ENCODE data around the gene FNIP1. TPM values are rescaled to one million over a fixed set of nuclear protein-coding genes. Genes with fewer than 3 reads are reported as not detected.

Gene FNIP1
- total RNA-seq, 2 donors from 2014 or later: 44.1 to 49.5 TPM

- intact Hi-C loops (cut with DNase I): no loop called here
These were observed 111.2 kb downstream of the FNIP1 start for GRCh38 chr5:131685516-131686171.

GRCh38 chr5:131684595-131684994 is 112.2 kb downstream of the FNIP1 start:
- peak overlapping the region; percentile 48 to 60 for H3K27ac ChIP-seq
- intact Hi-C loops (cut with DNase I): no loop called here
- no peaks in the 10 kb centered on the region for H3K9me3 ChIP-seq
- H3K4me3 ChIP-seq: no peak overlapping the region
- TF ChIP-seq POLR2AphosphoS5 (IDR thresholded peaks at IDR 0.05) (peak; percentile 57), POLR2A (IDR thresholded peaks at IDR 0.05) (no peak)
- TF ChIP-seq, protein P1, sequence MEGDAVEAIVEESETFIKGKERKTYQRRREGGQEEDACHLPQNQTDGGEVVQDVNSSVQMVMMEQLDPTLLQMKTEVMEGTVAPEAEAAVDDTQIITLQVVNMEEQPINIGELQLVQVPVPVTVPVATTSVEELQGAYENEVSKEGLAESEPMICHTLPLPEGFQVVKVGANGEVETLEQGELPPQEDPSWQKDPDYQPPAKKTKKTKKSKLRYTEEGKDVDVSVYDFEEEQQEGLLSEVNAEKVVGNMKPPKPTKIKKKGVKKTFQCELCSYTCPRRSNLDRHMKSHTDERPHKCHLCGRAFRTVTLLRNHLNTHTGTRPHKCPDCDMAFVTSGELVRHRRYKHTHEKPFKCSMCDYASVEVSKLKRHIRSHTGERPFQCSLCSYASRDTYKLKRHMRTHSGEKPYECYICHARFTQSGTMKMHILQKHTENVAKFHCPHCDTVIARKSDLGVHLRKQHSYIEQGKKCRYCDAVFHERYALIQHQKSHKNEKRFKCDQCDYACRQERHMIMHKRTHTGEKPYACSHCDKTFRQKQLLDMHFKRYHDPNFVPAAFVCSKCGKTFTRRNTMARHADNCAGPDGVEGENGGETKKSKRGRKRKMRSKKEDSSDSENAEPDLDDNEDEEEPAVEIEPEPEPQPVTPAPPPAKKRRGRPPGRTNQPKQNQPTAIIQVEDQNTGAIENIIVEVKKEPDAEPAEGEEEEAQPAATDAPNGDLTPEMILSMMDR (IDR thresholded peaks at IDR 0.05): no peak
- H3K36me3 ChIP-seq: no peaks in the 10 kb centered on the region
- H3K27me3 ChIP-seq (replicated peaks; ENCODE audit: insufficient read depth): no peaks in the 10 kb centered on the region
- no peaks in the 10 kb centered on the region for H3K4me1 ChIP-seq (replicated peaks)
- DNase-seq (ENCODE audit: low spot score): no peak

More at GRCh38 chr5:131685516-131686171, 111.2 kb downstream of the FNIP1 start:
- 93% methylated on average over 7 of the region's 7 CpGs for WGBS
- Histone ChIP-seq H3K27ac (peak overlapping the region; percentile 48 to 60), H3K27me3 (replicated peaks; ENCODE audit: insufficient read depth) (no peaks in the 10 kb centered on the region), H3K4me1 (replicated peaks) (no peaks in the 10 kb centered on the region), H3K4me3 (no peak overlapping the region), H3K9me3 (no peaks in the 10 kb centered on the region), H3K36me3 (no peaks in the 10 kb centered on the region)
- no peak for DNase-seq (ENCODE audit: low spot score)
- TF ChIP-seq, protein P1 (IDR thresholded peaks at IDR 0.05): no peak
- TF ChIP-seq POLR2A (IDR thresholded peaks at IDR 0.05): no peak

- TF ChIP-seq, protein P1 (IDR thresholded peaks at IDR 0.05): no peak
- no peak for TF ChIP-seq POLR2AphosphoS5 (IDR thresholded peaks at IDR 0.05)
- TF ChIP-seq POLR2A (IDR thresholded peaks at IDR 0.05): no peak
- no peaks in the 10 kb centered on the region for H3K27me3 ChIP-seq (replicated peaks; ENCODE audit: insufficient read depth)
- intact Hi-C loops (cut with DNase I): no loop called here
- no peaks in the 10 kb centered on the region for H3K4me1 ChIP-seq (replicated peaks)
- WGBS: 82% methylated on average over 1 of the region's 1 CpG
- H3K27ac ChIP-seq: peak overlapping the region in 1 of 2 donors; percentile 60
- no peak overlapping the region for H3K4me3 ChIP-seq
- H3K9me3 ChIP-seq: no peaks in the 10 kb centered on the region
- DNase-seq (ENCODE audit: low spot score): no peak
- H3K36me3 ChIP-seq: no peaks in the 10 kb centered on the region
These were observed 112.8 kb downstream of the FNIP1 start for GRCh38 chr5:131684051-131684450.

DNA sequence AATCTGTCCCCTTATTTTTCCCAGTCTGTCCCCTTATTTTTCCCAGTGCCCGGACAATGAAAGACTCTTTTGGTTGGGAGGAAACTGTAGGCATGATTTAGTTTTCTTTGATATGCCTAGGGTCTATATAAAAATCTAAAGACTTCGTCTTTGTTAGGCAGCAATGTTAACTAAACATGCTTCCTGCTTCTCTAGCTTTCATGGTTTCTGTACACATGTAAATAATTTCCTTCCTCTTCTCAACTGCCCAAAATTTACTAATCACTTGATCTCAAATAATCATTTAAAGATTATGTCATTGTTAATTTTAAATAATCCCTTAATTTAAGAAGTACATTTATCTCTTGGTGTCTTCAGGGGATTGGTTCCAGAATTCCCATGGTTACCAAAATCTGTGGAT is 114.0 kb downstream of the FNIP1 start:
- no peak for DNase-seq (ENCODE audit: low spot score)
- WGBS: 87% methylated on average over 2 of the region's 2 CpGs
- intact Hi-C loops (cut with DNase I): no loop called here
- Histone ChIP-seq H3K36me3 (no peaks in the 10 kb centered on the region), H3K4me1 (replicated peaks) (no peaks in the 10 kb centered on the region), H3K27me3 (replicated peaks; ENCODE audit: insufficient read depth) (no peaks in the 10 kb centered on the region), H3K27ac (no peak overlapping the region), H3K4me3 (no peak overlapping the region), H3K9me3 (no peaks in the 10 kb centered on the region)
- TF ChIP-seq POLR2A (IDR thresholded peaks at IDR 0.05): no peak
- TF ChIP-seq POLR2AphosphoS5 (IDR thresholded peaks at IDR 0.05): no peak
- TF ChIP-seq, protein P1 (IDR thresholded peaks at IDR 0.05): no peak

DNA sequence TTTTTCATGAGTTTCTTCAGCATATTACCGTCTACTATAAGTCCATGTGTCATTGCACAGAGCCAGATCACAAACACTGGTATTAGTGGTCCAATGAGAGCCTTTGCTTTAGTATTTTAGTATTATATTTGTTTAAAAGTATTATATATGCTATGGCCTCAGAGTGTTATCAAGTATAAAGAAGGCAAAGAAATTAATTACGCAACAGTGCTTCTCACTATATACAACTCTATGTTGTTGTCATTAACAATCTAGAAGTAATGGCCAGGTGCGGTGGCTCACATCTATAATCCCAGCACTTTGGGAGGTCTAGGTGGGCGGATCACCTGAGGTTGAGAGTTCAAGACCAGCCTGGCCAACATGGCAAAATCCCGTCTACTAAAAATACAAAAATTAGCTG is 114.6 kb downstream of the FNIP1 start:
- Histone ChIP-seq H3K4me3 (no peak overlapping the region), H3K4me1 (replicated peaks) (no peaks in the 10 kb centered on the region)

More for the DNA sequence above, 114.6 kb downstream of the FNIP1 start:
- no peak for DNase-seq (ENCODE audit: low spot score)
- Histone ChIP-seq H3K9me3 (no peaks in the 10 kb centered on the region), H3K27me3 (replicated peaks; ENCODE audit: insufficient read depth) (no peaks in the 10 kb centered on the region), H3K36me3 (no peaks in the 10 kb centered on the region), H3K27ac (no peak overlapping the region)
- intact Hi-C loops (cut with DNase I): no loop called here
- TF ChIP-seq, protein P1 (IDR thresholded peaks at IDR 0.05): no peak
- TF ChIP-seq POLR2AphosphoS5 (IDR thresholded peaks at IDR 0.05) (no peak), POLR2A (IDR thresholded peaks at IDR 0.05) (no peak)
- 96% methylated on average over 5 of the region's 5 CpGs for WGBS
